ENCODE results near the gene HSPB6.

Gene HSPB6

DNA sequence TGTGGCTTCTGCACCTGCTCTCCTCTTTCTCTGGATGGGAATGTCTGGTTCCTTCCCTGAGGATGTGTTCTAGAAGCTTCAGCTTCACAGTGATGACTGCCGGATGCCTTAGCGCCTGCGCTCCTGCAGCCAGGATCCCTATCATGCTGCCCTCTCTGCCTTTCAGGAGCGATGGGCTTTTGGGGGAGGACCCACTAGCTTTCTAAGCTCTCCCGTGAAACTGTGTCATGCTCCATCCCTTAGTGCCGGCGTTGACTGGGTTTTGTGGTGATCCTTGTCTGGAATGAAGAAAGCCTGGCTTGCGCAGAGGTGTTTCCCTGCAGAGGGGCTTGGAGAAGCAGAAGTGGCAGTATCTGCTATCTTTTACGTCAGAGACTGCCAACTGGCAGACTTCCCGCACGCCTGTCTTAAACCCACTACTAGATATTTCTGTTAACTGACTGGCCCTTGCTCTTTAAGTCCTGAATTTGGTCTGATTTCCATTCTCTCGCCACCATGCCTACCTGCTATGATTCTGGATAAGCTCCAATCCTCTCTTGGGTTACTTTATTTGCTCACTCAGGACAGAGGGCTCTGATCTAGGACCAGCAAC, 42.8 kb downstream of the HSPB6 start:
- no peak for DNase-seq

DNA sequence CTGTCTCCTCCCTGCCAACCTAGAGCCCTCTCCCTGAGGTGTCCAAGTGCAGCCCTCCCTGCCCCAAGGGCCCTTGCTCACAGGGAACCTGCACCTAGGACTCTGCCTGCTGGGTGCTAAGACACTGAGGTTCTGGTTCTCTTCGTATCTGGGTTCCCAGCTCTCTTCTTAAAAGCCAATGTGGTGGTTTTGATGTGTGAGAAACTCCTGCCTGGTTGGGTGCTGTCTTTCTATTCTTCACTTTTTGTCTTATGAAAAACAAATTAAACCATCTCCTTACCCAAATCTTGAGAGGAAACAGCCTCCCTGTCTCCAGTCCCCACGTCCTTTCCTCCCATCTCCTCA, 43.4 kb downstream of the HSPB6 start:
- DNase-seq, result no peak

DNA sequence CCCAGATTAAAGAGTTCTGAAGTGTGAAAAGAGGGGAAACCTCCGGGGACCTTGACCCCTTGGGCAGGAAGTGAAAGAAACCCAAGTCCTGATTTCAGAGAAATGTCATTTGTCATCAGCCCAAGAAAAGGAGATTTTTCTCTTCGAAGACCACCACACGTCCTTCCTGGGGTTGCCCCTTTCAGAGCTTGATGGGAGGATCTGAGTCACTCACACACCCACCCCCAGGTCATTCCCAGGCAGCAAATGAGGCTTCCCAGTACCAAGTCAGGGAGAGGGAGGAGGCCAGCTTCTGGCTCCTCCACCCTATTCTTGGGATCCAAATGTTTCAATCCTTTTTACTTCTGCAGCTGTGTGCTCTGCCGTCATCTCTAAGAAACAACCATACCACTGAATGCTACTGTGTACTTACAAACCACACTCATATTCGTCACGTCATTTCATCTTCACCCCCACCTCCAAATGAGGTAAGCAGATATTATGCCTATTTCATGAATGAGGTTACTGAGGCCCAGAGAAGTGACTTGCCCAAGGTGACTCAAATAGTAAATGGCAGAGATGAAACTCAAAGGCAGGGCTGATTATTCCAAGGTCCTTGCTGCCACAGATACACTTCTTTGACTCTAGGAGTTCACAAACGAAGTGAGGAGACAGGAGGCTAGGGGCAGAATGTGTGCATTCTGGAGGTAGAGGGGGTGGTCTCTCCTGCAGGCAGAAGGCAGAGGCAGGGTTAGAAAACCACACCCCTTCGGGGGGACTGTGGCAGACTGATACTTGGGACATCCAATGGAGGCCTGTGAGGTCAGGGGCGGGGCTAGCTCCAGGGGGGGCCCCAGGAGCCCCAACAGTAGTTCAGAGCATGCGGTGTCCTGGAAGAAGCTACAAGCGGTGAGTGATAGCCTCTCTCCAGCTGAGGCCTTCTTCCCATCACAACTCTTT, 44.0 kb downstream of the HSPB6 start:
- no peak for DNase-seq

DNA sequence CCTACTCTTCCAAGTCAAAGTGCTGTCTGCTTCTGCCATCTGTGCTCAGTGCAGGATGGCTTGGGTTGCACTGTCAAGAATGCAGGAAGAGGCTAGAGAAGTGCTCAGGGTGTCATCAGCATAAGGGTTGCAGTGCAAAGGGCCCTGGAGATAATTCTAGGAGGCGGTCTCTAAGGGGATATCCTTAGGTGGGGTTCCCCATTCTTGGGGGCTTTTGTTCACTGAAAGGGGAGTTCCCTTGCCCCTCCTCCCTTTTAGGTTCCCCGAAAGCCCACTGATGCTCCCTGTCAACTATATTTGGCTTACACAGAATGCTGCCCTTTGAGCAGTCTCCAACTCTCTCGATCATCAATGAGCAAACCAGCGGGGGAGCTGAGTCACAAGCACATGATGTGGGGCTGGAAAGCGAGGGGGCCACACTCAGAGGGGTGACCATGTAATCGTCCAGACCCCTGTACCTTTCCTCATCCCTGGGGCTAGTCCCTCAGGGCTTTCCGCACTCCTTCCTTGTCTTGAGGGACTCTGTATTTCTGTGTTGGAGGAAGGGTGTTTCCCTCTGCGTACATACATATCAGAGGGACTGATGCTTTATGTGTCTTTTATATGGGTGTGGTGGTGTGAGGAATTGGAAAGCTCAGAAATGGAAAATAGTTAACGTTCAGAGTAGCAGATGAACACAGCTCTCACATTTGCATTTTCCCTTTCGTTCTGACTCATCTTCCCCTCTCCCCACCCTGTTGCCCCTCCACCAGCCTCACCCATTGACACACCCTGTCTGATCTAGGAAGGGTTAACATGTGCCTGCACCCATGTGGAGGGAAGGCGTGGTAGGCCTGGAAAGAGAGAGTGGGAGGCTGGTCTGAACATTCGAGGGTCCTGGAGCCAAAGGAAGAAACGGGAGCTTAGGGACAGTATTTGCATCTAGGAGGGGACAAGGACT, 45.8 kb downstream of the HSPB6 start:
- DNase-seq, result no peak

DNA sequence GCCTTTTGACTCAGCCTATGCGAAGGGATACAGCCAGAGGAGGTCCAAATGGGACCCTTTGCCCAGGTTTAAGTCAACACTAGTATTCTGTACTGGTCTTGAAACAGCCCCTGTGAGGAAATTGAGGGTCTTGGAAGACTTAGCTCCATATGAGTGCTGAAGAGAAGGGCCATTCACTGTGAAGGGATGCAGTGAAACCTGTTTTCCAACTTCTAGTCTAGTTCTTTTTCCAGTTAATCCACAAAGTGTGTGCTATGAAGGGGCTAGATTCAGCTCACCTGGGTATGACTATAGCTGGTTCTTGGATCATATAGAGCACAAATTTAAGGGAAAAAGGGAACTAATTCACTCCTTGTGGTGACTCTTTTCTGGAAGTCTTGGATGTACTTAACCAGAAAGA, 48.4 kb downstream of the HSPB6 start:
- no peak for DNase-seq

All from NCI-H2081 (cell line).